Keratinocyte (primary cell): Measurements from ENCODE around the gene THOP1.
"Not testable (repeated sequence)": the region's sequence is repeated elsewhere in the genome, so short reads cannot be mapped to it uniquely, and the experiment has no call there.

Source experiments
- EZH2 ChIP-seq: IDR thresholded peaks from one replicate; pipeline ENCODE4 v1.6.1; 2012; ENCODE audit warnings: inconsistent platforms, mild to moderate bottlenecking, low read length, moderate library complexity
- TF ChIP-seq, protein P1 (sequence below), 3 experiments: IDR thresholded peaks in 1 of 3; conservative IDR thresholded peaks in 1 of 3; optimal IDR thresholded peaks in 1 of 3; 2 replicates in 2 of 3; 3 replicates in 1 of 3; pipeline versions ENCODE3 to v1.5.1; 2011; ENCODE audit warnings: low read length in 3 of 3, mild to moderate bottlenecking in 3 of 3, moderate library complexity in 2 of 3, control low read depth in 1 of 3, inconsistent platforms in 1 of 3; ENCODE audit not compliant: insufficient read depth in 2 of 3; ENCODE audit errors: extremely low read depth in 1 of 3

DNA sequence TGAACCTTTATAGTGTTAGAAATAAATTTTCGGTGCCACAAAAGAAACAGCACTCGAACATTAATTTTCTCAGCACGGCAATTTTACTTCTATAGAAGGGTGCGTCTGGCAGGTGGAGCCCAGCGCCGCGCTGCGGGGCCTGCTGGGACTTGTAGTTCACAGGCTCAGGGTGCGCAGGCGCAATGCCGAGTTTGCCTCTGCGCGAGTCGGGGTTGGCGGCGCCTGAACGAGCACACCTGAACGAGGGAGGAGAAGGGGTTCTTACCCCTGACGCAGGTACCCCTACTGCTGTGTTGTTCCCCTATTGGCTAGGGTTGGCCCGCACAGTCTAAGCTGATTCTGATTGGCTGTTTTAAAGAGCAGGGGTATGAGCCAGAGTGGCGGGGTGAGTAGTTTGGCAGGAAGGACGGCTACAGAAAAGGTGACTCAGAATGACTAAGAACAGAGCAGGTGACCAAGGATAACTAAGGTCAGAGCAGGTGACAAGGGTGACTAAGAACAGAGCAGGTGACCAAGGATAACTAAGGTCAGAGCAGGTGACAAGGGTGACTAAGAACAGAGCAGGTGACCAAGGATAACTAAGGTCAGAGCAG, 32.0 kb downstream of the THOP1 start:
- not testable (repeated sequence) for TF ChIP-seq EZH2
- TF ChIP-seq, protein P1, sequence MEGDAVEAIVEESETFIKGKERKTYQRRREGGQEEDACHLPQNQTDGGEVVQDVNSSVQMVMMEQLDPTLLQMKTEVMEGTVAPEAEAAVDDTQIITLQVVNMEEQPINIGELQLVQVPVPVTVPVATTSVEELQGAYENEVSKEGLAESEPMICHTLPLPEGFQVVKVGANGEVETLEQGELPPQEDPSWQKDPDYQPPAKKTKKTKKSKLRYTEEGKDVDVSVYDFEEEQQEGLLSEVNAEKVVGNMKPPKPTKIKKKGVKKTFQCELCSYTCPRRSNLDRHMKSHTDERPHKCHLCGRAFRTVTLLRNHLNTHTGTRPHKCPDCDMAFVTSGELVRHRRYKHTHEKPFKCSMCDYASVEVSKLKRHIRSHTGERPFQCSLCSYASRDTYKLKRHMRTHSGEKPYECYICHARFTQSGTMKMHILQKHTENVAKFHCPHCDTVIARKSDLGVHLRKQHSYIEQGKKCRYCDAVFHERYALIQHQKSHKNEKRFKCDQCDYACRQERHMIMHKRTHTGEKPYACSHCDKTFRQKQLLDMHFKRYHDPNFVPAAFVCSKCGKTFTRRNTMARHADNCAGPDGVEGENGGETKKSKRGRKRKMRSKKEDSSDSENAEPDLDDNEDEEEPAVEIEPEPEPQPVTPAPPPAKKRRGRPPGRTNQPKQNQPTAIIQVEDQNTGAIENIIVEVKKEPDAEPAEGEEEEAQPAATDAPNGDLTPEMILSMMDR (optimal IDR thresholded peaks at IDR 0.05 in 1 of 3, IDR thresholded peaks at IDR 0.05 in 1 of 3, conservative IDR thresholded peaks at IDR 0.05 in 1 of 3; ENCODE audit: extremely low read depth in 1 of 3, insufficient read depth in 2 of 3, low read length in 3 of 3) = not testable (repeated sequence)
